Stimulated activated CD8-positive, alpha-beta memory T cell treated with anti-CD3 and anti-CD28 coated beads, Interleukin-4, amount 100 ng/mL, for 1 hour (primary cell): ENCODE measurements around the gene CDKAL1.
"Not testable (repeated sequence)": the region's sequence is repeated elsewhere in the genome, so short reads cannot be mapped to it uniquely, and the experiment has no call there.

ENCODE experiments used
- DNase-seq, 2 donors: peaks; one replicate each; pipeline ENCODE4 v3.0.0-alpha.2; 2020; ENCODE audit warnings: low read depth in 2 of 2, low spot score in 1 of 2

The CDKAL1 gene

GRCh38 chr6:21091411-21091810 lies 557.2 kb downstream of the CDKAL1 start:
- DNase-seq, result no peak

- not testable (repeated sequence) for DNase-seq
Observed at GRCh38 chr6:21092231-21092772, 558.0 kb downstream of the CDKAL1 start.

GRCh38 chr6:21095462-21095861 lies 561.2 kb downstream of the CDKAL1 start:
- DNase-seq, result no peak

GRCh38 chr6:21098134-21098533 lies 563.9 kb downstream of the CDKAL1 start:
- no peak for DNase-seq

GRCh38 chr6:21098744-21099143 lies 564.5 kb downstream of the CDKAL1 start:
- no peak for DNase-seq

GRCh38 chr6:21099338-21100314 lies 565.4 kb downstream of the CDKAL1 start:
- no peak for DNase-seq

GRCh38 chr6:21100991-21101390 lies 566.7 kb downstream of the CDKAL1 start:
- no peak for DNase-seq

GRCh38 chr6:21101694-21102093 lies 567.4 kb downstream of the CDKAL1 start:
- no peak for DNase-seq

- no peak for DNase-seq
Observed at GRCh38 chr6:21102201-21102600, 567.9 kb downstream of the CDKAL1 start.

- DNase-seq, result no peak
Observed at GRCh38 chr6:21102624-21103023, 568.4 kb downstream of the CDKAL1 start.

- DNase-seq, result no peak
Observed at GRCh38 chr6:21103626-21104224, 569.5 kb downstream of the CDKAL1 start.

- no peak for DNase-seq
Observed at GRCh38 chr6:21104288-21104687, 570.0 kb downstream of the CDKAL1 start.

GRCh38 chr6:21107796-21108195 lies 573.5 kb downstream of the CDKAL1 start:
- DNase-seq, result no peak

GRCh38 chr6:21109391-21110178 lies 575.3 kb downstream of the CDKAL1 start:
- no peak for DNase-seq

- DNase-seq, result no peak
Observed at GRCh38 chr6:21110684-21111083, 576.4 kb downstream of the CDKAL1 start.

GRCh38 chr6:21111093-21111725 lies 577.0 kb downstream of the CDKAL1 start:
- DNase-seq, result no peak

- DNase-seq, result no peak
Observed at GRCh38 chr6:21115111-21115510, 580.9 kb downstream of the CDKAL1 start.

- DNase-seq, result no peak
Observed at GRCh38 chr6:21116736-21117135, 582.5 kb downstream of the CDKAL1 start.

- no peak for DNase-seq
Observed at GRCh38 chr6:21118216-21118780, 584.0 kb downstream of the CDKAL1 start.

GRCh38 chr6:21121636-21122136 lies 587.4 kb downstream of the CDKAL1 start:
- no peak for DNase-seq
